ENCODE measurements around the gene KCNAB1. TPM values are rescaled to one million over a fixed set of nuclear protein-coding genes. Genes with fewer than 3 reads are reported as not detected.

The KCNAB1 gene
- polyA plus RNA-seq, 1 experiment, result 0.07 TPM

DNA sequence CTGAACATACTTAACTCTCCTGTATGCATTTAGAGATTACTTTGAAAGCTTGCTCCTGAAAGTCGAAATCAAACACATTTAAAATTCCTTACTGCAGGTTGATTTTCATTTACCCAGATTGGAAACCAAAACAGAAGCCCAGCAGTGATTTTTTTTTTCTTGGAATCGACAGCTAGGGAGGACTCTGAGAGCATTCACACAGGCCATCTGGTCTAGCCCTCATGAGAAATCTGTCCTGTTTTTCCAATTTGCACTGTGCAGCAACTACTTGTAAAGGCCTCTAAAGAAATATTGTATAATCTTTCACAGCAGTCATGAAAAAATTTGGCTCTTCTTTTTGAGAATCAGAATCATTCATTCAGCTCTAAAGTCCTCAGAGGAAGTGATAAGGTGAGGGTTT, 179.2 kb downstream of the KCNAB1 start:
- Histone ChIP-seq H3K27me3 (ENCODE audit: control insufficient read depth, insufficient read depth, low read length) (no peaks in the 10 kb centered on the region), H3K9me3 (ENCODE audit: control insufficient read depth, insufficient read depth, low read length) (no peaks in the 10 kb centered on the region), H3K27ac (ENCODE audit: low read depth, low read length) (no peak overlapping the region), H3K4me3 (ENCODE audit: low read depth, low read length) (no peak overlapping the region)
- TF ChIP-seq, protein P1, sequence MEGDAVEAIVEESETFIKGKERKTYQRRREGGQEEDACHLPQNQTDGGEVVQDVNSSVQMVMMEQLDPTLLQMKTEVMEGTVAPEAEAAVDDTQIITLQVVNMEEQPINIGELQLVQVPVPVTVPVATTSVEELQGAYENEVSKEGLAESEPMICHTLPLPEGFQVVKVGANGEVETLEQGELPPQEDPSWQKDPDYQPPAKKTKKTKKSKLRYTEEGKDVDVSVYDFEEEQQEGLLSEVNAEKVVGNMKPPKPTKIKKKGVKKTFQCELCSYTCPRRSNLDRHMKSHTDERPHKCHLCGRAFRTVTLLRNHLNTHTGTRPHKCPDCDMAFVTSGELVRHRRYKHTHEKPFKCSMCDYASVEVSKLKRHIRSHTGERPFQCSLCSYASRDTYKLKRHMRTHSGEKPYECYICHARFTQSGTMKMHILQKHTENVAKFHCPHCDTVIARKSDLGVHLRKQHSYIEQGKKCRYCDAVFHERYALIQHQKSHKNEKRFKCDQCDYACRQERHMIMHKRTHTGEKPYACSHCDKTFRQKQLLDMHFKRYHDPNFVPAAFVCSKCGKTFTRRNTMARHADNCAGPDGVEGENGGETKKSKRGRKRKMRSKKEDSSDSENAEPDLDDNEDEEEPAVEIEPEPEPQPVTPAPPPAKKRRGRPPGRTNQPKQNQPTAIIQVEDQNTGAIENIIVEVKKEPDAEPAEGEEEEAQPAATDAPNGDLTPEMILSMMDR (IDR thresholded peaks at IDR 0.05; ENCODE audit: low read depth, low read length), result no peak
- DNase-seq (ENCODE audit: low read depth, low spot score), result no peak
- ChIA-PET POLR2A (no interaction called here), CTCF (interaction anchor here (1.1 kb wide), 1 partner anchor 9 kb away, joined by 3 read pairs; no protein-coding TSS in a partner anchor)

DNA sequence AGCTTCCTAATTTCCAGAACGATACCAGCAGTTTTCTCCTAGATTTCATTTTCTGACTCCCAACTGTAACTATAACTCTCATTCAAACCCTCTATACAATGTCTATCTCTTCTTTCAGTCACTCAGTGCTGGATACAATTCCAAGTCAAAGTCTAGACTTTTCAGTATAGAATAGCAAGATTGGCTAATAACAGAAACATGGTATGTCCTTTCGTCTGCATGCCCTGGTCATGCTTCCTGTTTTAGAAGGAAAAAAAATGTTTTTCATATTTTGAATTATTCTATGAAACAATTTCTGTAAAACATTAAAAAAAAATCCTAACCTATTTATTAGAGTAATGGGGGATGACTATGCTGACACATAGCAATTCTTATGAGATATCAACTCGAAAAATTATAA, 180.0 kb downstream of the KCNAB1 start:
- ChIA-PET CTCF (interaction anchor here (0.6 to 1.1 kb wide), 2 partner anchors 8 to 789 kb away, joined by 3 to 4 read pairs; no protein-coding TSS in a partner anchor), POLR2A (no interaction called here)
- no peak overlapping the region for H3K4me3 ChIP-seq (ENCODE audit: low read depth, low read length)
- TF ChIP-seq, protein P1 (IDR thresholded peaks at IDR 0.05; ENCODE audit: low read depth, low read length), result no peak
- H3K9me3 ChIP-seq (ENCODE audit: control insufficient read depth, insufficient read depth, low read length), result no peaks in the 10 kb centered on the region
- H3K27ac ChIP-seq (ENCODE audit: low read depth, low read length), result no peak overlapping the region
- DNase-seq (ENCODE audit: low read depth, low spot score), result no peak
- no peaks in the 10 kb centered on the region for H3K27me3 ChIP-seq (ENCODE audit: control insufficient read depth, insufficient read depth, low read length)

DNA sequence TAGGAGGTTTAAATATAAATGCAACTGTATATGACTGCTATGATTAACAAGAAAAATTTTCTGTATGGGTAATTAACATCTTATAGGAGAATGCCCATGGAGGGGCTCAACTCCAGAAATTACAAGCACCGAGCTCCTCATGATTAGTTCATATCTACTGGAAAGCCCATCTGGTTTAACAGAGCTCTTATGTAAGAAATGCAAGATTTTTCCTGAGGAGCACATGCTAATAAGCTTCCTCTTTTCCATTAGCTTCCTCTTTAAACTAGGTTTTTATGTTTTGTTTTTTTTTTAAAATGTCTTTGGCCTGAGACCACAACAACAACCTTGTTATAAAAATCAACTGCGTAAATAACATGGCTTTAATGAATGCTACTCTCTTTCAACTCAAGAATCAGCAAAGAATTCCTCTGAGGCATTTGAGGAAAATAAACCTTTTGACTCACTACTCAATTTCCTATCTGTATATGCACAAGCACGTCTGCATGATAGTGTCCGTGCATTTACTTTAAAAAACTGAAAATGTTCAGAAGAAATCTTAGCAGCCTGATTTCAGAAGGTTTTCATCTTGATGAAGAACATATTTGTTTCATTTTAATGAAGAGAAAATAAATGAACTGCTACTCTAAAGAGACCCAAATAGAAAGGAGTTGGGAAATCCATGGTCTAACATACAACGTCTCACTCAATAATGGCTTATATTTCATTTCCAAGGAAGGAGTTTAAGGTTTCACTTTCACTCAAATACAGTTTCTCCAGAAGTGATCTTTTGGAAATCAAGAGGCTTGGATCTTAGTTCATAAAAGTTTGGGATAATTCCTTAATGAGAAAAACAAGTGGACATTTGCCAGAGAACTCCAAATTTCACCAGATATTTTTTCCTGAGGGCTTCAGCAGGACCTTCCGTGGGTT, 180.8 kb downstream of the KCNAB1 start:
- TF ChIP-seq, protein P1 (IDR thresholded peaks at IDR 0.05; ENCODE audit: low read depth, low read length), result no peak
- Histone ChIP-seq H3K27ac (ENCODE audit: low read depth, low read length) (no peak overlapping the region), H3K27me3 (ENCODE audit: control insufficient read depth, insufficient read depth, low read length) (no peaks in the 10 kb centered on the region), H3K9me3 (ENCODE audit: control insufficient read depth, insufficient read depth, low read length) (no peaks in the 10 kb centered on the region), H3K4me3 (ENCODE audit: low read depth, low read length) (peak overlapping the region; percentile 5; the same call in 1 of the 2 replicates)
- POLR2A ChIA-PET, result no interaction called here
- no peak for DNase-seq (ENCODE audit: low read depth, low spot score)
- CTCF ChIA-PET, result interaction anchor here (0.6 kb wide), 1 partner anchor 788 kb away, joined by 4 read pairs; no protein-coding TSS in a partner anchor

DNA sequence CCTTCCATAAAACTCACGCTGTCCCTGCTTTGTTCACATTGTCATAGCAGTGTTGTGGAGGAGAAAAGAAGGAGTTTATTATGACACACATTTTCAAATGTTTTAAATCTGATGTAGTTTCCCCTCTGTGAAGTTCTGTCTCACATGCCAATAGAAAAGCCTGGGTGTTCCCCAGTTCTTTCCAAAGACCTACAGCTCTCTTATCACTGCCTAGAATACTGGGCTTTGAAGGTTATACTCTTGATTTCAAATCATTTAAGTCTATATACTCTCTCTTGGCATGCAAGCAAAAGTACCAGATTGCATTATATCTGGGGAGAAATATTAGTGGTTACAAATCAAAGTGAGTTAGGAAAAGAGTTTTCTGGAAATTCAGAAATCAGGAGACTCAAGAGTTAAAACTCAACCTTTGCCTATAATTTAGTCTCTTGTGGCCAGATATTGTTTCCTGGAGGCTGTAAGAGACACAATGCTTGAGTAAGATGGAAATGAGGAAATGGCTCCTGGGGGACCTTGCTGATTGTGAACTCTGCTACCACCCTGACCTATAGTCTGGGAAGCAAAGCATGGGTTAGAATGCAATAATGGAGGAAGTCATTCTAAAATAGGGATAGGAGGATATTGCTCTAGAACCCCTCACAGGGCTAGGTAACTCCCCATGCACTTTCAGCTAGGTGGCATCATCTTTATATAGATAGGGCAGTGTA, 182.8 kb downstream of the KCNAB1 start:
- POLR2A ChIA-PET, result no interaction called here
- no peak overlapping the region for H3K27ac ChIP-seq (ENCODE audit: low read depth, low read length)

More for the DNA sequence above, 182.8 kb downstream of the KCNAB1 start:
- no peaks in the 10 kb centered on the region for H3K27me3 ChIP-seq (ENCODE audit: control insufficient read depth, insufficient read depth, low read length)
- no peak overlapping the region for H3K4me3 ChIP-seq (ENCODE audit: low read depth, low read length)
- no peaks in the 10 kb centered on the region for H3K9me3 ChIP-seq (ENCODE audit: control insufficient read depth, insufficient read depth, low read length)
- no peak for DNase-seq (ENCODE audit: low read depth, low spot score)
- TF ChIP-seq, protein P1 (IDR thresholded peaks at IDR 0.05; ENCODE audit: low read depth, low read length), result no peak
- CTCF ChIA-PET, result interaction anchor here (1.0 kb wide), 1 partner anchor 152 kb away, joined by 3 read pairs; no protein-coding TSS in a partner anchor

Measured in AG04450 (cell line).